ENCODE data around the gene INS.

INS gene

DNA sequence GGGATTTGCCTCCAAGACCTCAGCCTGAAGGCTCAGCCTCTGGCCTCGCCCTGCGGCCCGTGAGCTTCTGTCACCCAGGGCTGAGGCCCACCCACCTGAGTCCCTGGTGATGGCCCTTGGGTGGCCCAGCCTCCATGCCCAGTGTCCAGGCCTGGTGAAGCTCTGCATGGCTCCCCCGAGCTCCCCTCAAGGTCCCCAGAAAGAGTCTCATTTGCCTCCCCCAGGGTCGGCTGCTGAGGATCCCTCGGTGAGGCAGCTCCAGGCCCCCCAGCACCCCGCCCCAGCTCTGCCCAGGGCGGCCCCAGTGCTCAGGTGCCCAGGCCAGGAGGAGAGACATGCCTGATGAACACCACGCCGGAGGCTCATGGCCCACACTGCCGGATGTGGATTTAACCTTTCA lies 12.8 kb upstream of the INS start:
- TF ChIP-seq, protein P1, sequence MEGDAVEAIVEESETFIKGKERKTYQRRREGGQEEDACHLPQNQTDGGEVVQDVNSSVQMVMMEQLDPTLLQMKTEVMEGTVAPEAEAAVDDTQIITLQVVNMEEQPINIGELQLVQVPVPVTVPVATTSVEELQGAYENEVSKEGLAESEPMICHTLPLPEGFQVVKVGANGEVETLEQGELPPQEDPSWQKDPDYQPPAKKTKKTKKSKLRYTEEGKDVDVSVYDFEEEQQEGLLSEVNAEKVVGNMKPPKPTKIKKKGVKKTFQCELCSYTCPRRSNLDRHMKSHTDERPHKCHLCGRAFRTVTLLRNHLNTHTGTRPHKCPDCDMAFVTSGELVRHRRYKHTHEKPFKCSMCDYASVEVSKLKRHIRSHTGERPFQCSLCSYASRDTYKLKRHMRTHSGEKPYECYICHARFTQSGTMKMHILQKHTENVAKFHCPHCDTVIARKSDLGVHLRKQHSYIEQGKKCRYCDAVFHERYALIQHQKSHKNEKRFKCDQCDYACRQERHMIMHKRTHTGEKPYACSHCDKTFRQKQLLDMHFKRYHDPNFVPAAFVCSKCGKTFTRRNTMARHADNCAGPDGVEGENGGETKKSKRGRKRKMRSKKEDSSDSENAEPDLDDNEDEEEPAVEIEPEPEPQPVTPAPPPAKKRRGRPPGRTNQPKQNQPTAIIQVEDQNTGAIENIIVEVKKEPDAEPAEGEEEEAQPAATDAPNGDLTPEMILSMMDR (IDR thresholded peaks at IDR 0.05; ENCODE audit: low read depth, low read length): no peak
- H3K4me3 ChIP-seq (ENCODE audit: low read depth, low read length): no peak overlapping the region

DNA sequence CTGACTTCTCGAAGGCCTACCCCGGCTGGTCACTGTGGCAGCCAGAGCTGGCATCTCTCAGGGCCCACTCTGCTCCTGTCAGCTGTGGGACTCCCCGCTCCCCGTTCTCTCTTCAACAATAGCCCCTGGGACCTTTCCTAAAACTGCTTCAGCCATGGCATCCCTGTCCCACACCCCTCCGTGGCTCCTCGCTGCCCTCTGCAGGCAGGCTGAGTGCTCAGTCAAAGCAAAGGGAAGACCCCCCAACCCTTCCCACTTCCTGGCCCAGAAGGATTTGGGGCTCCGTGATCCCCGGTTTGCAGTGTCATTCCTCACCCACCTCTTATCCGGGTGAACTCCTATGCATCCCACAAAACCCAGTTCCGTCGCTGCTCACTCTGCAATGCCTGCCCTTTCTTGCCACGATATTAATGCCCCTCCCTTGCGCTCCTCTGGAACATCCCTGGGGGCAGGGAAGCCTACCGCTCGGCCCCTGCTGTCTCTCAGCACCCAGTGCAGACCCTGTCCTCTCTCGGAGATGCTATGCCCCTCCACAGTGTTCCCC lies 12.2 kb upstream of the INS start:
- H3K4me3 ChIP-seq (ENCODE audit: low read depth, low read length): no peak overlapping the region
- TF ChIP-seq, protein P1 (IDR thresholded peaks at IDR 0.05; ENCODE audit: low read depth, low read length): peak; percentile 48

DNA sequence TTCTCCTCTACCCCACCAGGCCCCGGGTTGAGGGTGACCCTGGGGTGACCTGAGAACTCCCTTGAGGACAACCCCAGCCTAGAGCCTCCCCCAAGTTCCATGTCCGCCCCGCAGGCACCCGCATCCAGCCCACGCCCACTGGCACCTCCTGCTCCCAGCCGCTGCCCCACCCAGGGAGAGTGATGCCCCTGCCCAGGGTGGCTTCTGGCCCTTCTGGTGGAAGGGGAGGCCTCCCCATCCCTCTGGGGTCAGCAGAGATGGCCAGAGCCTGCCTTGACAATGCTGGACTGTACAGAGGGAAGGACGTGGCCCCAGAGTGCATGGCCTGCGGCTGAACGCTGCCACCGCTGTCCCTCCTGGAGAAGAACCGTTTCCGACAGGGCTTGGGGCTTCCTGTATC lies 11.7 kb upstream of the INS start:
- H3K4me3 ChIP-seq (ENCODE audit: low read depth, low read length): no peak overlapping the region
- TF ChIP-seq, protein P1 (IDR thresholded peaks at IDR 0.05; ENCODE audit: low read depth, low read length): no peak

DNA sequence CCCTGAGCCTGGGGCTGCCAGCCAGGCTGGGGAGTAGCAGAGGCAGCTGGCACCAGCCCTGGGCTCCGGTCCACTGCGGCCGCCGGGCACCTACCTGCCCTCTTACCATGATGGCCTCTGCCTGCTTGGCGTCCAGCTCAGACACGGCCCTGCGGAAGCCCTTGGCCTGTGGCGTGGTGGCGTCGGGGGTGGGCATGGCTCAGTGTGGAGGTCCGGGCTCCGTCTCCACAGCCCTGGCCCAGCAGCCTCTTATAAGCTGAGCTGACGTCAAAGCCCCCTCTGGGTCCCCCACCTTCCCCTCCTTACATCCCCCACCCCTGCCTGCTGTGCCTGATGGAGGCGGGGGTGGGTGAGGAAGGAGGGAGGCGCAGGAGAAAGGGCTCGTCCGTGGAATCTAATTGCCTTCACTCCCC lies 10.6 kb upstream of the INS start, which contains the start of gene TH:
TH (minus strand) TSS at position 225 of the 413 bp plus-strand sequence; CDS start at position 196, 29 bp downstream.
- no peak within 1 kb of the TSS for H3K4me3 ChIP-seq (ENCODE audit: low read depth, low read length)
- TF ChIP-seq, protein P1 (IDR thresholded peaks at IDR 0.05; ENCODE audit: low read depth, low read length): no peak

DNA sequence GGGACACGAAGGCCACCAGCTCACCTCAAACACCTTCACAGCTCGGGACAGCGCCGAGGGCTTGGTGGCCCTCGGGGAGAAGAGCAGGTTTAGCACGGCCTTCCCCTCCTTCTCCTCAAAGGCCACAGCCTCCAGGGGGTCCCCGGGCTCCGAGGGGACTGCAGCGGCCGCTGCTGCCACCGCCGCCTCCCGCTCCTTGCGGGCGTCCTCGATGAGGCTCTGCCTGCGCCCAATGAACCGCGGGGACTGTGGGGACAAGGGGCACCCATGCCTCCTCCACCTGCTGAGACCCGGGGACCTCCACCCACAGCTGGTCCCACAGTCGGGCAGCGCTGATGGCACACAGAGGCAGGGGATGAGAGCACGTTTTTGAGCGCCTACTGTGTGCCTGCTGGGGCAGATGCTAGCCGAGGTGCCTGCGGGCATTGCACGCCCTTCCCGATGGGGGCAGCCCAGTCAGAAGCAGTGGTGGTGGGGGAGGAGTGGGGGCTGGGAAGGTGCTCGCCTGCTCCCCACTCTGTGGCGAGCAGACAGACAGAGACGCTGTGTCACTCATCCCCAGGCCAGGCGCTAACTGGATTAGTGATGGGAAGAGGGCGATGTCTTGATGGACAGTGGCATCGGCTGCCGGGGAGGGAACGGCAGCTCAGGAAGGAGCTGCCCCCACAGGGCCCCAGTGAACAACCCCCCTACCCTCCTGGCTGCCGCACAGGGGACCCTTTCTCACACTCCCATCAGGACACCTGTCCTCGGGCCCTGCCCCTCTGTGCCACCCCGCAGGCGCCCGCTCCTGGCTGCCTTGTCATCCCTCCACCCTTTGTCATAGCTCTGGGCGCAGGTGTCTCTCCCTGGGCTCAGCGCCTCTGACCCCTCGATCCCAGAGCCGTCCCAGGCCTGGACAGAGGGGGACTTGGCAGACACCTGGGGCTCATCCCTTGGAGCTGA lies 8.9 kb upstream of the INS start:
- H3K4me3 ChIP-seq (ENCODE audit: low read depth, low read length): no peak overlapping the region
- TF ChIP-seq, protein P1 (IDR thresholded peaks at IDR 0.05; ENCODE audit: low read depth, low read length): no peak

DNA sequence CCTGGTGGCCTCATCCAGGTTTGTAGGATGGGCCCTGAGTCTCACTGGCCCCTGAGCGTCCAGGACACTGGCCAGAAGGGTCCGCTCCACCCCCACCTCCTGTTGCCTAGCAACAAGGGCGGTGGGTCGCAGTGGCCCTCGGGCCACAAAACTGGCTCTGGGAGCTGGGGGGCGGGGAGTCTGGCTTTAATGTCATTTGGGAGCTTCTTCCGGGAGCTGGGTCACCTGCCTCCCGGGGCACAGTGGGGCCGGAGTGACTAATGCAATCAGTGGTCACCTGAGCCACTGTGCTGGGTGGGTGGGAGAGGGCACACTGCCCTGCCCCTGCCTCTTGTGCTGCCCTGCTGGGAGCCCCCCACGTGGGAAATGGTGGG lies 8.0 kb upstream of the INS start:
- H3K4me3 ChIP-seq (ENCODE audit: low read depth, low read length): no peak overlapping the region

More for the DNA sequence above, 8.0 kb upstream of the INS start:
- TF ChIP-seq, protein P1 (IDR thresholded peaks at IDR 0.05; ENCODE audit: low read depth, low read length): no peak

Measured in WI38 (cell line).